Ovary (tissue), 3 donors: ENCODE results near the gene MILR1.

ENCODE experiments used
- EP300 ChIP-seq: sonication (generic); formaldehyde crosslinking; IDR thresholded peaks from one replicate; pipeline ENCODE4 v1.6.1; 2017; ENCODE audit warnings: antibody characterized with exemption
- POLR2A ChIP-seq: fragments of 450-650 bp; IDR thresholded peaks from one replicate; pipeline ENCODE4 v1.6.1; 2017; ENCODE audit warnings: antibody characterized with exemption, mild to moderate bottlenecking, moderate library complexity
- TF ChIP-seq, protein P1 (sequence below), 3 donors: fragments of 450-650 bp in 2 of 3; fragments of 200-600 bp in 1 of 3; IDR thresholded peaks; one replicate each; pipeline versions ENCODE4 v1.5.1 to v1.8.0; 2016 to 2022; ENCODE audit warnings: antibody characterized with exemption in 3 of 3, mild to moderate bottlenecking in 1 of 3
- donor health status: DM: no; HTN: no; CAD: no.

DNA sequence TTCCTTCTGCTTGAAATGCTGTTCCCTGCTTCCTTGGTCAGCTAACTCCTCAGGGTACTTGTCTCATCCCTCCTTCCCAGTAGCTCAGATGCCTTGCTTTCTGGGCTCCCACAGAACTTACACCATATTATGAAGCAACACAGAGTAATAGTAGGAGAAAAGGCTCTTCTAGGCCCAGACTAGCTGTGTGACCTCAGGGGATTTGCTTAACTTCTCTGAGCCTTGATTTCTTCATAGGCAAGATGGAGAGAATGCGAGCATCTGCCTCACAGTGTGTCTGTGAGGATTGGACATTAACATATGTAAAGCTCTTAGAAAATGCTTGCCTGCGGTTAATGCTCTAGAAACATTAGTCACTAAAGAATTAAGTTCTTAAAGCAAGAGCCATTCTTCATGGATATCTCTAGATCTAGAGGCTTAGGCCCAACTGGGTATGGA lies 36.0 kb upstream of the MILR1 start:
- TF ChIP-seq, protein P1, sequence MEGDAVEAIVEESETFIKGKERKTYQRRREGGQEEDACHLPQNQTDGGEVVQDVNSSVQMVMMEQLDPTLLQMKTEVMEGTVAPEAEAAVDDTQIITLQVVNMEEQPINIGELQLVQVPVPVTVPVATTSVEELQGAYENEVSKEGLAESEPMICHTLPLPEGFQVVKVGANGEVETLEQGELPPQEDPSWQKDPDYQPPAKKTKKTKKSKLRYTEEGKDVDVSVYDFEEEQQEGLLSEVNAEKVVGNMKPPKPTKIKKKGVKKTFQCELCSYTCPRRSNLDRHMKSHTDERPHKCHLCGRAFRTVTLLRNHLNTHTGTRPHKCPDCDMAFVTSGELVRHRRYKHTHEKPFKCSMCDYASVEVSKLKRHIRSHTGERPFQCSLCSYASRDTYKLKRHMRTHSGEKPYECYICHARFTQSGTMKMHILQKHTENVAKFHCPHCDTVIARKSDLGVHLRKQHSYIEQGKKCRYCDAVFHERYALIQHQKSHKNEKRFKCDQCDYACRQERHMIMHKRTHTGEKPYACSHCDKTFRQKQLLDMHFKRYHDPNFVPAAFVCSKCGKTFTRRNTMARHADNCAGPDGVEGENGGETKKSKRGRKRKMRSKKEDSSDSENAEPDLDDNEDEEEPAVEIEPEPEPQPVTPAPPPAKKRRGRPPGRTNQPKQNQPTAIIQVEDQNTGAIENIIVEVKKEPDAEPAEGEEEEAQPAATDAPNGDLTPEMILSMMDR (IDR thresholded peaks at IDR 0.05) = no peak
- TF ChIP-seq POLR2A = no peak
- no peak for TF ChIP-seq EP300
